H1 (cell line): ENCODE data around the gene NR1H2.

Source experiments
- CTCF ChIP-seq, 3 experiments: IDR thresholded peaks; 1 replicate in 2 of 3; 2 replicates in 1 of 3; pipeline versions ENCODE4 v1.5.1 to v1.6.1; 2011; ENCODE audit warnings: low read length in 3 of 3, mild to moderate bottlenecking in 3 of 3, inconsistent platforms in 2 of 3, low read depth in 1 of 3, moderate library complexity in 1 of 3; ENCODE audit not compliant: insufficient read depth in 1 of 3; ENCODE audit errors: control extremely low read depth in 1 of 3
- EP300 ChIP-seq, 2 experiments: IDR thresholded peaks; 1 replicate in 1 of 2; 2 replicates in 1 of 2; pipeline ENCODE4 v1.6.1; 2011 to 2012; ENCODE audit warnings: low read depth in 2 of 2, low read length in 2 of 2, mild to moderate bottlenecking in 2 of 2, borderline replicate concordance in 1 of 2, inconsistent platforms in 1 of 2, moderate library complexity in 1 of 2
- EZH2 ChIP-seq: fragments of 200-600 bp; sonication (generic); IDR thresholded peaks from 2 replicates; pipeline ENCODE4 v1.7.1; 2012; ENCODE audit warnings: low read depth, mild to moderate bottlenecking, moderate library complexity, low read length, inconsistent platforms; ENCODE audit not compliant: severe bottlenecking
- JUN ChIP-seq: IDR thresholded peaks from 2 replicates; pipeline ENCODE4 v1.6.1; 2011; ENCODE audit warnings: low read depth, mild to moderate bottlenecking, improper control_type of control experiment, low read length
- NRF1 ChIP-seq: IDR thresholded peaks from 2 replicates; pipeline ENCODE4 v1.6.1; 2011; ENCODE audit warnings: mild to moderate bottlenecking, low read depth, low read length, improper control_type of control experiment
- POLR2A ChIP-seq, 2 experiments: IDR thresholded peaks; 1 replicate in 1 of 2; 2 replicates in 1 of 2; pipeline ENCODE4 v1.6.1; 2011; ENCODE audit warnings: low read depth in 2 of 2, low read length in 2 of 2, mild to moderate bottlenecking in 2 of 2; ENCODE audit errors: control extremely low read depth in 1 of 2
- POLR2AphosphoS5 ChIP-seq: IDR thresholded peaks from 2 replicates; pipeline ENCODE4 v1.6.1; 2011; ENCODE audit warnings: low read depth, low read length
- RFX5 ChIP-seq: IDR thresholded peaks from 2 replicates; pipeline ENCODE4 v1.6.1; 2011; ENCODE audit warnings: low read depth, low read length, improper control_type of control experiment, borderline replicate concordance
- SAP30 ChIP-seq: fragments of 300-600 bp; sonication (generic); IDR thresholded peaks from 2 replicates; pipeline ENCODE4 v1.7.1; 2012; ENCODE audit warnings: low read length, moderate library complexity, mild to moderate bottlenecking, inconsistent platforms; ENCODE audit not compliant: insufficient read depth, insufficient replicate concordance
- SP1 ChIP-seq: IDR thresholded peaks from 2 replicates; pipeline ENCODE4 v1.6.1; 2011; ENCODE audit warnings: low read depth, low read length

GRCh38 chr19:50328224-50328872 lies 47.9 kb upstream of the NR1H2 start:
- TF ChIP-seq EZH2 (no peak), SP1 (no peak), POLR2AphosphoS5 (no peak), POLR2A (IDR thresholded peaks at IDR 0.05; ENCODE audit: control extremely low read depth in 1 of 2, low read depth in 2 of 2, low read length in 2 of 2) (0 out of 3 replicates have a peak, but pooled peaks of 1 of the 2 experiments have one; percentile 13), CTCF (IDR thresholded peaks at IDR 0.05; ENCODE audit: control extremely low read depth in 1 of 3, insufficient read depth in 1 of 3, low read depth in 1 of 3, low read length in 3 of 3) (peak; percentile 39 to 64 (median 61)), NRF1 (no peak), SAP30 (no peak), RFX5 (no peak), EP300 (IDR thresholded peaks at IDR 0.05; ENCODE audit: borderline replicate concordance in 1 of 2, low read depth in 2 of 2, low read length in 2 of 2) (no peak), JUN (no peak)
